WTC11 (cell line): Measurements from ENCODE around the gene DGUOK. TPM values are rescaled to one million over a fixed set of nuclear protein-coding genes. Genes with fewer than 3 reads are reported as not detected.

Experiments
- ATAC-seq: fragments of 200-7000 bp; cut with Tn5 transposase; 2 replicates; pipeline ENCODE4 v1.10.0; 2021; ENCODE audit warnings: mild to moderate bottlenecking, moderate library complexity
- CTCF ChIA-PET: fragments of 300-600 bp; sonication (Branson Sonifier 250); formaldehyde crosslinking; loops from one replicate; lab custom pipeline; 2021; ENCODE audit warnings: antibody characterized with exemption; lab: Charles Lee
- POLR2A ChIA-PET: fragments of 350-600 bp; sonication (Branson Sonifier 250); formaldehyde crosslinking; loops from one replicate; lab custom pipeline; 2021; ENCODE audit warnings: antibody characterized with exemption; lab: Charles Lee
- DNase-seq: peaks from one replicate; pipeline ENCODE4 v3.0.0; 2021; ENCODE audit warnings: low spot score
- H3K27ac Mint-ChIP-seq: 2 replicates; pipeline ENCODE4 v1.8.0; 2021; ENCODE audit warnings: mixed read lengths
- H3K27me3 Mint-ChIP-seq: 2 replicates; pipeline ENCODE4 v1.8.0; 2021; ENCODE audit warnings: low read depth, mild to moderate bottlenecking, moderate library complexity, mixed read lengths
- H3K36me3 Mint-ChIP-seq: 2 replicates; pipeline ENCODE4 v1.8.0; 2021; ENCODE audit warnings: mixed read lengths
- H3K4me1 Mint-ChIP-seq: 2 replicates; pipeline ENCODE4 v1.8.0; 2022; ENCODE audit warnings: mixed read lengths
- H3K4me3 Mint-ChIP-seq: 2 replicates; pipeline ENCODE4 v1.8.0; 2021; ENCODE audit warnings: mild to moderate bottlenecking, moderate library complexity, mixed read lengths
- H3K9me3 Mint-ChIP-seq: 2 replicates; pipeline ENCODE4 v1.8.0; 2021; ENCODE audit warnings: mixed read lengths
- CBFB ChIP-seq: sonication (generic); formaldehyde crosslinking; IDR thresholded peaks from 2 replicates; pipeline ENCODE4 v1.8.1; 2022; ENCODE audit warnings: mild to moderate bottlenecking, low read depth, missing genetic modification reagents
- CDX4 ChIP-seq: fragments of 250-450 bp; sonication (Bioruptor Pico); IDR thresholded peaks from 2 replicates; pipeline ENCODE4 v1.9.0; 2021; ENCODE audit warnings: moderate library complexity, mild to moderate bottlenecking, inconsistent platforms, borderline replicate concordance
- CREB1 ChIP-seq: sonication (generic); formaldehyde crosslinking; IDR thresholded peaks from 2 replicates; pipeline ENCODE4 v1.8.0; 2023; ENCODE audit warnings: mild to moderate bottlenecking, missing genetic modification reagents
- CTCF ChIP-seq: fragments of 200-600 bp; IDR thresholded peaks from 2 replicates; pipeline ENCODE4 v1.8.0; 2022; ENCODE audit warnings: antibody characterized with exemption
- E2F5 ChIP-seq: sonication (generic); formaldehyde crosslinking; IDR thresholded peaks from 2 replicates; pipeline ENCODE4 v1.8.1; 2022; ENCODE audit warnings: mild to moderate bottlenecking, moderate library complexity, missing genetic modification reagents
- ELF4 ChIP-seq: sonication (generic); formaldehyde crosslinking; IDR thresholded peaks from 2 replicates; pipeline ENCODE4 v1.8.1; 2022; ENCODE audit warnings: low read depth, mild to moderate bottlenecking, moderate library complexity, missing genetic modification reagents
- EMX1 ChIP-seq: fragments of 250-450 bp; sonication (Bioruptor Pico); IDR thresholded peaks from 2 replicates; pipeline ENCODE4 v1.8.0; 2021; ENCODE audit warnings: mild to moderate bottlenecking
- FOXJ3 ChIP-seq: sonication (generic); formaldehyde crosslinking; IDR thresholded peaks from 2 replicates; pipeline ENCODE4 v1.9.0; 2021; ENCODE audit warnings: missing genetic modification reagents, mild to moderate bottlenecking, borderline replicate concordance
- FOXP1 ChIP-seq: sonication (generic); formaldehyde crosslinking; IDR thresholded peaks from 2 replicates; pipeline ENCODE4 v1.8.0; 2022; ENCODE audit warnings: missing genetic modification reagents, mild to moderate bottlenecking, moderate library complexity, borderline replicate concordance
- HMGA2 ChIP-seq: fragments of 250-450 bp; sonication (Bioruptor Pico); IDR thresholded peaks from 2 replicates; pipeline ENCODE4 v1.4.0; 2021; ENCODE audit warnings: mild to moderate bottlenecking, moderate library complexity
- KAT7 ChIP-seq: sonication (generic); formaldehyde crosslinking; IDR thresholded peaks from 2 replicates; pipeline ENCODE4 v1.8.1; 2023; ENCODE audit warnings: missing genetic modification reagents, mild to moderate bottlenecking, borderline replicate concordance
- MLX ChIP-seq: sonication (generic); formaldehyde crosslinking; IDR thresholded peaks from 2 replicates; pipeline ENCODE4 v1.8.1; 2023; ENCODE audit warnings: mild to moderate bottlenecking, missing genetic modification reagents, moderate library complexity
- NR2C2 ChIP-seq: sonication (generic); formaldehyde crosslinking; IDR thresholded peaks from 2 replicates; pipeline ENCODE4 v1.8.0; 2022; ENCODE audit warnings: mild to moderate bottlenecking, missing genetic modification reagents
- RELA ChIP-seq: sonication (generic); formaldehyde crosslinking; IDR thresholded peaks from 2 replicates; pipeline ENCODE4 v1.8.1; 2022; ENCODE audit warnings: missing genetic modification reagents, mild to moderate bottlenecking, borderline replicate concordance
- SMAD4 ChIP-seq: sonication (generic); formaldehyde crosslinking; IDR thresholded peaks from 2 replicates; pipeline ENCODE4 v1.8.0; 2022; ENCODE audit warnings: mild to moderate bottlenecking, missing genetic modification reagents
- SOX15 ChIP-seq: fragments of 250-450 bp; sonication (Bioruptor Pico); IDR thresholded peaks from 2 replicates; pipeline ENCODE4 v1.9.0; 2021; ENCODE audit warnings: mild to moderate bottlenecking
- SP1 ChIP-seq: sonication (generic); formaldehyde crosslinking; conservative IDR thresholded peaks from 2 replicates; pipeline ENCODE4 v1.8.1; 2022; ENCODE audit warnings: missing genetic modification reagents
- TCF7 ChIP-seq: sonication (generic); formaldehyde crosslinking; IDR thresholded peaks from 2 replicates; pipeline ENCODE4 v1.8.0; 2022; ENCODE audit warnings: mild to moderate bottlenecking, low read depth, missing genetic modification reagents, moderate library complexity
- ZNF121 ChIP-seq: sonication (generic); formaldehyde crosslinking; IDR thresholded peaks from 2 replicates; pipeline ENCODE4 v1.8.0; 2023; ENCODE audit warnings: missing genetic modification reagents
- total RNA-seq: library from RNA; stranded (reverse); gene quantifications from 3 replicates; pipeline ENCODE4 v1.2.3, GENCODE V29; 2021
- TF ChIP-seq, protein P1 (sequence below): sonication (generic); formaldehyde crosslinking; IDR thresholded peaks from 2 replicates; pipeline ENCODE4 v1.8.1; 2022; ENCODE audit warnings: low read depth, missing genetic modification reagents, borderline replicate concordance
- TF ChIP-seq, protein P2 (sequence below): fragments of 250-450 bp; sonication (Bioruptor Pico); conservative IDR thresholded peaks from 2 replicates; pipeline ENCODE4 v1.9.0; 2021; ENCODE audit warnings: mild to moderate bottlenecking
- TF ChIP-seq, protein P3 (sequence below): sonication (generic); formaldehyde crosslinking; IDR thresholded peaks from 2 replicates; pipeline ENCODE4 v1.8.0; 2022; ENCODE audit warnings: mild to moderate bottlenecking, missing genetic modification reagents

DGUOK gene
- total RNA-seq, 1 experiment from 2014 or later = 105 TPM

- TF ChIP-seq, protein P1, sequence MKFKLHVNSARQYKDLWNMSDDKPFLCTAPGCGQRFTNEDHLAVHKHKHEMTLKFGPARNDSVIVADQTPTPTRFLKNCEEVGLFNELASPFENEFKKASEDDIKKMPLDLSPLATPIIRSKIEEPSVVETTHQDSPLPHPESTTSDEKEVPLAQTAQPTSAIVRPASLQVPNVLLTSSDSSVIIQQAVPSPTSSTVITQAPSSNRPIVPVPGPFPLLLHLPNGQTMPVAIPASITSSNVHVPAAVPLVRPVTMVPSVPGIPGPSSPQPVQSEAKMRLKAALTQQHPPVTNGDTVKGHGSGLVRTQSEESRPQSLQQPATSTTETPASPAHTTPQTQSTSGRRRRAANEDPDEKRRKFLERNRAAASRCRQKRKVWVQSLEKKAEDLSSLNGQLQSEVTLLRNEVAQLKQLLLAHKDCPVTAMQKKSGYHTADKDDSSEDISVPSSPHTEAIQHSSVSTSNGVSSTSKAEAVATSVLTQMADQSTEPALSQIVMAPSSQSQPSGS (CRISPR knock-in tag) = no peak
- TF ChIP-seq NR2C2 (CRISPR knock-in tag) = no peak
- TF ChIP-seq EMX1 = no peak
- no peak for TF ChIP-seq FOXJ3
These were observed 37.5 kb downstream of the DGUOK start (continued) for GRCh38 chr2:73964223-73964622.

GRCh38 chr2:73965053-73965452 is 38.4 kb downstream of the DGUOK start:
- TF ChIP-seq SMAD4 (CRISPR knock-in tag) = no peak
- no peak for TF ChIP-seq SP1
- no peak for TF ChIP-seq KAT7 (CRISPR knock-in tag)
- TF ChIP-seq, protein P2, sequence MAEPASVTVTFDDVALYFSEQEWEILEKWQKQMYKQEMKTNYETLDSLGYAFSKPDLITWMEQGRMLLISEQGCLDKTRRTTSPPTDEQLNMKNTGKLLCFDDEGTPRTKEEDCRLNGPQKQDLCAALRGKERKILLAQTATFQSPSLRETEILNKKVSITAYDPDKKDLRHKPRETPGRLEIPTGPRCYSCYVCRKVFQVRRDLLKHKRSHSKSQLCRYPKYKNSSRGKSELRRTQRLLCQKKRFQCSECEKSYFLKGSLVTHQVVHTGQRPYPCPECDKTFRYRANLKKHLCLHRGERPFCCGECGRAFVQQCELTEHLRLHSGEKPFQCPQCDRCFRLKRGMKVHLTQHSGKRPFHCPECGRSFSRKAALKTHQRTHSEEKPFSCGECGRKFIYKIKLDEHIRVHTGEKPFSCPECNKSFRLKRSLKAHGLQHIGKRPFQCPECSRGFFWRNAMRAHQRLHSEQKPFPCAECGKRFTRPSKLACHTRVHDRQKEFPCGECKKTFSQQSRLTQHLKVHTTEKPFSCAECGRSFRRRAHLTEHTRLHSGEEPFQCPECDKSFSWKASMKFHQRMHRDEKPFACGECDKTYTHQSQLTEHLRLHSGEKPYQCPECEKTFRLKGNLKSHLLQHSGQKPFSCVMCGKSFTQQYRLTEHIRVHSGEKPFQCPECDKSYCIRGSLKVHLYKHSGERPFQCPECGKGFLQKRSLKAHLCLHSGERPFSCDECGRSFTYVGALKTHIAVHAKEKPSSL = no peak
- no peak for TF ChIP-seq RELA (CRISPR knock-in tag)
- no peak for TF ChIP-seq CDX4 (CRISPR knock-in tag)
- TF ChIP-seq SOX15 = no peak
- TF ChIP-seq TCF7 (CRISPR knock-in tag) = no peak
- no peak for TF ChIP-seq CBFB (CRISPR knock-in tag)
- DNase-seq = no peak
- Mint-ChIP-seq H3K27ac (no peak overlapping the region), H3K9me3 (peaks cover 8% of the 10 kb centered on the region), H3K4me3 (no peak overlapping the region), H3K36me3 (no peaks in the 10 kb centered on the region), H3K27me3 (peaks cover 5% of the 10 kb centered on the region), H3K4me1 (peaks cover 3% of the 10 kb centered on the region; the same call in 1 of the 2 replicates)
- ChIA-PET CTCF (no interaction called here), POLR2A (no interaction called here)
- ATAC-seq = no peak

- POLR2A ChIA-PET = interaction anchor here (0.6 kb wide), 1 partner anchor 142 kb away, joined by 4 read pairs; no protein-coding TSS in a partner anchor
- H3K4me3 Mint-ChIP-seq = no peak overlapping the region
These were observed 41.8 kb downstream of the DGUOK start for GRCh38 chr2:73968357-73968937.

DNA sequence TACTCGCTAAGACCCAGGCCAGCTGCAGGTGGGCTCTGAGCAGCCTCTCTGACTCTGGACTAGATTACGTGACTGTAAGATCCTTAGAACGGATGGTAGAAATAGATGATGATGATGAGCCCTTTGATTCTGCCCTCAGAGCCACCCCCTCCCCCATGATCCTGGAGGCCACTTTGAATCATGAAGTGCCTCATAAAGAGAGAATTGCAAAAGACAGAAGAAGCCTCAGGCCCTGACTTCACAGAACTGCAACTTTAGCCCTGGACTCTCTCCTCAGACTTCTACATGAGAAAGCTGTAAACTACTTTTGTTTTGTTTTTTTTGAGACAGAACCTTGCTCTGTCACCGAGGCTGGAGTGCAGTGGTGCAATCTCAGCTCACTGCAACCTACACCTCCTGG is 42.7 kb downstream of the DGUOK start:
- ATAC-seq (no peak), DNase-seq (no peak)
- Mint-ChIP-seq H3K27me3 (no peaks in the 10 kb centered on the region; the same call in none of the 2 replicates), H3K36me3 (no peaks in the 10 kb centered on the region), H3K27ac (no peak overlapping the region), H3K9me3 (no peaks in the 10 kb centered on the region), H3K4me1 (peaks cover 15% of the 10 kb centered on the region), H3K4me3 (no peak overlapping the region)
- ChIA-PET POLR2A (no interaction called here), CTCF (interaction anchor here (0.5 to 0.7 kb wide), 2 partner anchors 108 to 151 kb away, joined by 4 to 5 read pairs; no protein-coding TSS in a partner anchor)
- TF ChIP-seq SP1 (no peak), RELA (CRISPR knock-in tag) (no peak), MLX (CRISPR knock-in tag) (no peak), HMGA2 (no peak), SMAD4 (CRISPR knock-in tag) (no peak), FOXP1 (CRISPR knock-in tag) (no peak), ELF4 (CRISPR knock-in tag) (no peak), ZNF121 (CRISPR knock-in tag) (no peak), E2F5 (CRISPR knock-in tag) (no peak), CTCF (no peak)
- TF ChIP-seq, protein P3, sequence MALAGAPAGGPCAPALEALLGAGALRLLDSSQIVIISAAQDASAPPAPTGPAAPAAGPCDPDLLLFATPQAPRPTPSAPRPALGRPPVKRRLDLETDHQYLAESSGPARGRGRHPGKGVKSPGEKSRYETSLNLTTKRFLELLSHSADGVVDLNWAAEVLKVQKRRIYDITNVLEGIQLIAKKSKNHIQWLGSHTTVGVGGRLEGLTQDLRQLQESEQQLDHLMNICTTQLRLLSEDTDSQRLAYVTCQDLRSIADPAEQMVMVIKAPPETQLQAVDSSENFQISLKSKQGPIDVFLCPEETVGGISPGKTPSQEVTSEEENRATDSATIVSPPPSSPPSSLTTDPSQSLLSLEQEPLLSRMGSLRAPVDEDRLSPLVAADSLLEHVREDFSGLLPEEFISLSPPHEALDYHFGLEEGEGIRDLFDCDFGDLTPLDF (CRISPR knock-in tag) = no peak

More at GRCh38 chr2:73968357-73968937, 41.8 kb downstream of the DGUOK start:
- no peak overlapping the region for H3K27ac Mint-ChIP-seq
- no peaks in the 10 kb centered on the region for H3K9me3 Mint-ChIP-seq
- DNase-seq = no peak
- CTCF ChIA-PET = interaction anchor here (0.7 kb wide), 1 partner anchor 107 kb away, joined by 5 read pairs; no protein-coding TSS in a partner anchor
- peak; percentile 38; the same call in 1 of the 2 replicates for ATAC-seq
- TF ChIP-seq CREB1 (CRISPR knock-in tag) = no peak
- peaks cover 15% of the 10 kb centered on the region for H3K4me1 Mint-ChIP-seq
- H3K27me3 Mint-ChIP-seq = peaks cover 5% of the 10 kb centered on the region
- H3K36me3 Mint-ChIP-seq = no peaks in the 10 kb centered on the region
